Lower lobe of right lung (tissue), 2 donors: Measurements from ENCODE around the gene CDH2. TPM values are rescaled to one million over a fixed set of nuclear protein-coding genes. Genes with fewer than 3 reads are reported as not detected.

Experiments used
- ATAC-seq, 2 donors: fragments of 200-7000 bp; cut with Tn5 transposase; one replicate each; pipeline ENCODE4 v1.9.1; 2020 to 2022; ENCODE audit warnings: mild to moderate bottlenecking in 2 of 2, moderate library complexity in 2 of 2
- DNase-seq: peaks from one replicate; pipeline ENCODE4 v3.0.0-alpha.2; 2020
- H3K27ac ChIP-seq: fragments of 200-600 bp; one replicate; pipeline ENCODE4 v1.8.0; 2022
- H3K27me3 ChIP-seq: fragments of 200-600 bp; one replicate; pipeline ENCODE4 v1.8.0; 2022; ENCODE audit warnings: low read depth
- H3K36me3 ChIP-seq: fragments of 200-600 bp; one replicate; pipeline ENCODE4 v1.8.0; 2022; ENCODE audit warnings: mild to moderate bottlenecking
- H3K4me1 ChIP-seq: fragments of 200-600 bp; one replicate; pipeline ENCODE4 v1.8.0; 2022
- H3K4me3 ChIP-seq: fragments of 200-600 bp; one replicate; pipeline ENCODE4 v1.8.0; 2022; ENCODE audit warnings: mild to moderate bottlenecking
- H3K9me3 ChIP-seq: fragments of 200-600 bp; one replicate; pipeline ENCODE4 v1.8.0; 2022
- CTCF ChIP-seq: fragments of 200-600 bp; IDR thresholded peaks from one replicate; pipeline ENCODE4 v1.8.0; 2022; ENCODE audit warnings: antibody characterized with exemption, mild to moderate bottlenecking
- intact Hi-C: fragments of 100-400 bp; cut with DNase I; formaldehyde crosslinking; loops from one replicate; pipeline ENCODE4 v1.11.0; 2022
- total RNA-seq: library from RNA; stranded (reverse); fragmentation: NEBNext Ultra II Directional; extraction: Animal tissue kit (Norgen Biotek cat#: 25700); gene quantifications from one replicate; pipeline ENCODE4 v1.2.1, GENCODE V29; 2021
- donor health status: DM: no; HTN: yes; CAD: no; lungs with severe emphysema.

CDH2 gene
- total RNA-seq, 1 donor from 2014 or later: 0.68 TPM

GRCh38 chr18:28110924-28111323 lies 66.0 kb downstream of the CDH2 start:
- intact Hi-C loops: no loop called here
- H3K4me3 ChIP-seq: no peak overlapping the region
- no peak overlapping the region for H3K27ac ChIP-seq

GRCh38 chr18:28109781-28110560 lies 67.0 kb downstream of the CDH2 start:
- H3K9me3 ChIP-seq: no peaks in the 10 kb centered on the region
- no peak for TF ChIP-seq CTCF
- H3K27me3 ChIP-seq: no peaks in the 10 kb centered on the region
- H3K27ac ChIP-seq: no peak overlapping the region
- H3K4me1 ChIP-seq: no peaks in the 10 kb centered on the region
- H3K4me3 ChIP-seq: no peak overlapping the region
- intact Hi-C loops: no loop called here
- no peaks in the 10 kb centered on the region for H3K36me3 ChIP-seq
- no peak for ATAC-seq
- no peak for DNase-seq

More at GRCh38 chr18:28110924-28111323, 66.0 kb downstream of the CDH2 start:
- ATAC-seq: no peak
- no peak for TF ChIP-seq CTCF
- H3K27me3 ChIP-seq: no peaks in the 10 kb centered on the region
- H3K36me3 ChIP-seq: no peaks in the 10 kb centered on the region
- DNase-seq: no peak
- H3K9me3 ChIP-seq: no peaks in the 10 kb centered on the region
- H3K4me1 ChIP-seq: no peaks in the 10 kb centered on the region

GRCh38 chr18:28108814-28109213 lies 68.1 kb downstream of the CDH2 start:
- TF ChIP-seq CTCF: no peak
- no peaks in the 10 kb centered on the region for H3K27me3 ChIP-seq
- H3K27ac ChIP-seq: no peak overlapping the region
- no peaks in the 10 kb centered on the region for H3K36me3 ChIP-seq
- intact Hi-C loops: no loop called here
- H3K4me1 ChIP-seq: no peaks in the 10 kb centered on the region
- no peaks in the 10 kb centered on the region for H3K9me3 ChIP-seq
- DNase-seq (no peak), ATAC-seq (no peak)
- no peak overlapping the region for H3K4me3 ChIP-seq

DNA sequence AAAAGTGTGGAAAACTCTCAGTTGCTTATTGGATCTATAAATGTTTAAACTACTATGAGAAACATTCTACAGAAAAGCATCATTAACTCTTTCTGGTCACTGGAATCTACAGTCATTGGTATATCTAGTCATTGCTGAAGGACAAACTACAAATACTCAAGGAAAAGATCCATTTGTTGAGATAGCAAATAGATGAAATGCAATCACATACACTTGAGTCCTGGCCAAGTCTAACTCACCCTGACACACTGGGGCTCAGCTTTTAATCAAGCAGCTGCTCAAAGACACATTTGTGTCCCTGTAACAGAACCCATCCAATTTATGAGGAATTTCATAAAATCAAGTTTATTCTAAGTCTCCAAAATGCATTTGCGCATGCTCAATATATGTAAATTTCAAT lies 68.7 kb downstream of the CDH2 start:
- intact Hi-C loops: no loop called here
- ATAC-seq: no peak
- no peak for DNase-seq
- no peaks in the 10 kb centered on the region for H3K36me3 ChIP-seq
- no peak overlapping the region for H3K27ac ChIP-seq
- H3K9me3 ChIP-seq: no peaks in the 10 kb centered on the region
- no peak overlapping the region for H3K4me3 ChIP-seq
- no peaks in the 10 kb centered on the region for H3K4me1 ChIP-seq
- no peak for TF ChIP-seq CTCF
- no peaks in the 10 kb centered on the region for H3K27me3 ChIP-seq

DNA sequence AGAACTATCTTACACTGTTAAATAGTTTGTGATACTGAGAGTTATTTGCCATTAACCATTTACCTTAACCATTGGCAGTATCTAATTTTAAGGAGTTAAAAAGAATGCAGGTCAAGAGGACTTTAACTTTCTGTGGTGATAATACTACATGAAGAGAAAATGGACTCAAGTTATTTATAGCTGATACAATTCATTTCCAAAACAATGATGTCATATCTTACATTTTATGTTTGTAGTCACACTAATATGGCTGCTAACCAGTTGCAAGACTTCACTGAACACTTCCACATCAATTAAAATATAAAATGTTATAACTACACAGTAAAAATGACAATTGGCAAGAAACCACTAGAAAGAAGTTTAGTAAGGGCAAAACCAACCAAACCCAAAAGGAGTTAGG lies 77.7 kb downstream of the CDH2 start:
- ATAC-seq (no peak), DNase-seq (no peak)
- Histone ChIP-seq H3K4me1 (no peaks in the 10 kb centered on the region), H3K4me3 (no peak overlapping the region), H3K27me3 (no peaks in the 10 kb centered on the region), H3K36me3 (no peaks in the 10 kb centered on the region), H3K27ac (no peak overlapping the region), H3K9me3 (no peaks in the 10 kb centered on the region)
- TF ChIP-seq CTCF: no peak
- intact Hi-C loops: no loop called here
